Gastroesophageal sphincter (tissue), 3 donors: ENCODE results near the gene GABBR2.

Source experiments
- CTCF ChIP-seq, 4 experiments: fragments of 200-600 bp in 2 of 4; fragments of 450-650 bp in 2 of 4; sonication (generic) in 1 of 4; IDR thresholded peaks; one replicate each; pipeline ENCODE4 v1.5.1; 2017 to 2019; ENCODE audit warnings: antibody characterized with exemption in 4 of 4, mild to moderate bottlenecking in 2 of 4, moderate library complexity in 2 of 4
- POLR2A ChIP-seq, 2 donors: fragments of 450-650 bp; IDR thresholded peaks; one replicate each; pipeline ENCODE4 v1.6.1; 2017; ENCODE audit warnings: antibody characterized with exemption in 2 of 2, mild to moderate bottlenecking in 2 of 2, moderate library complexity in 1 of 2
- POLR2AphosphoS5 ChIP-seq: sonication (generic); formaldehyde crosslinking; IDR thresholded peaks from one replicate; pipeline ENCODE4 v1.6.1; 2017; ENCODE audit warnings: antibody characterized with exemption

- TF ChIP-seq POLR2A (IDR thresholded peaks at IDR 0.05) (no peak), CTCF (IDR thresholded peaks at IDR 0.05) (no peak), POLR2AphosphoS5 (no peak)
Observed at GRCh38 chr9:98602839-98603500, 105.8 kb downstream of the GABBR2 start.
